Dedifferentiated amniotic fluid mesenchymal stem cell (primary cell): Measurements from ENCODE around the gene PTPRJ.

Experiments
- DNase-seq: peaks from one replicate; pipeline ENCODE4 v3.0.0-alpha.2; 2016; ENCODE audit errors: extremely low spot score

PTPRJ gene

GRCh38 chr11:48063424-48063978, 83.1 kb downstream of the PTPRJ start:
- peak; percentile 98 for DNase-seq

- no peak for DNase-seq
Measured at GRCh38 chr11:48064306-48064705, 83.9 kb downstream of the PTPRJ start.

- DNase-seq, result no peak
Measured at GRCh38 chr11:48066881-48067800, 86.8 kb downstream of the PTPRJ start.

GRCh38 chr11:48073031-48073861, 92.9 kb downstream of the PTPRJ start:
- DNase-seq, result no peak

- no peak for DNase-seq
Measured at GRCh38 chr11:48074425-48075181, 94.2 kb downstream of the PTPRJ start.

GRCh38 chr11:48075637-48076036, 95.3 kb downstream of the PTPRJ start:
- DNase-seq, result no peak

GRCh38 chr11:48077251-48077650, 96.9 kb downstream of the PTPRJ start:
- DNase-seq, result no peak

- DNase-seq, result no peak
Measured at GRCh38 chr11:48078689-48079088, 98.3 kb downstream of the PTPRJ start.

GRCh38 chr11:48079596-48079995, 99.2 kb downstream of the PTPRJ start:
- no peak for DNase-seq

- DNase-seq, result no peak
Measured at GRCh38 chr11:48080301-48080861, 100.0 kb downstream of the PTPRJ start.

- no peak for DNase-seq
Measured at GRCh38 chr11:48081151-48082010, 101.0 kb downstream of the PTPRJ start.

GRCh38 chr11:48082771-48083170, 102.4 kb downstream of the PTPRJ start:
- no peak for DNase-seq

GRCh38 chr11:48083421-48083820, 103.1 kb downstream of the PTPRJ start:
- DNase-seq, result no peak

- no peak for DNase-seq
Measured at GRCh38 chr11:48085688-48086087, 105.3 kb downstream of the PTPRJ start.

GRCh38 chr11:48087422-48087821, 107.1 kb downstream of the PTPRJ start:
- no peak for DNase-seq

GRCh38 chr11:48087974-48088681, 107.8 kb downstream of the PTPRJ start:
- no peak for DNase-seq

- DNase-seq, result no peak
Measured at GRCh38 chr11:48088682-48089050, 108.3 kb downstream of the PTPRJ start.

GRCh38 chr11:48090174-48090573, 109.8 kb downstream of the PTPRJ start:
- no peak for DNase-seq

- no peak for DNase-seq
Measured at GRCh38 chr11:48091426-48092102, 111.2 kb downstream of the PTPRJ start.
